Measurements from ENCODE around the gene PLSCR1. TPM values are rescaled to one million over a fixed set of nuclear protein-coding genes. Genes with fewer than 3 reads are reported as not detected.

PLSCR1 gene
- total RNA-seq, 4 donors from 2014 or later, result 23.8 to 34.4 (median 26.4) TPM

GRCh38 chr3:146505516-146505915, 38.9 kb downstream of the PLSCR1 start:
- DNase-seq (ENCODE audit: low spot score in 2 of 2), result no peak
- 87 to 88% methylated on average over 1 of the region's 1 CpG for WGBS, 2 donors
- intact Hi-C loops (cut with DNase I; ENCODE audit: low total_unique reads), result no loop called here
- no peak overlapping the region for H3K4me3 ChIP-seq (ENCODE audit: low read depth, poor library complexity, severe bottlenecking)
- TF ChIP-seq CTCF (IDR thresholded peaks at IDR 0.05) (no peak), POLR2A (IDR thresholded peaks at IDR 0.05) (no peak)

- no peak overlapping the region for H3K4me3 ChIP-seq (ENCODE audit: low read depth, poor library complexity, severe bottlenecking)
- WGBS, 2 donors, result 68 to 71% methylated on average over 3 of the region's 3 CpGs
- intact Hi-C loops (cut with DNase I; ENCODE audit: low total_unique reads), result no loop called here
- no peak for DNase-seq (ENCODE audit: low spot score in 2 of 2)
- TF ChIP-seq POLR2A (IDR thresholded peaks at IDR 0.05) (no peak), CTCF (IDR thresholded peaks at IDR 0.05) (no peak)
Measured at GRCh38 chr3:146504498-146505197, 39.8 kb downstream of the PLSCR1 start.

DNA sequence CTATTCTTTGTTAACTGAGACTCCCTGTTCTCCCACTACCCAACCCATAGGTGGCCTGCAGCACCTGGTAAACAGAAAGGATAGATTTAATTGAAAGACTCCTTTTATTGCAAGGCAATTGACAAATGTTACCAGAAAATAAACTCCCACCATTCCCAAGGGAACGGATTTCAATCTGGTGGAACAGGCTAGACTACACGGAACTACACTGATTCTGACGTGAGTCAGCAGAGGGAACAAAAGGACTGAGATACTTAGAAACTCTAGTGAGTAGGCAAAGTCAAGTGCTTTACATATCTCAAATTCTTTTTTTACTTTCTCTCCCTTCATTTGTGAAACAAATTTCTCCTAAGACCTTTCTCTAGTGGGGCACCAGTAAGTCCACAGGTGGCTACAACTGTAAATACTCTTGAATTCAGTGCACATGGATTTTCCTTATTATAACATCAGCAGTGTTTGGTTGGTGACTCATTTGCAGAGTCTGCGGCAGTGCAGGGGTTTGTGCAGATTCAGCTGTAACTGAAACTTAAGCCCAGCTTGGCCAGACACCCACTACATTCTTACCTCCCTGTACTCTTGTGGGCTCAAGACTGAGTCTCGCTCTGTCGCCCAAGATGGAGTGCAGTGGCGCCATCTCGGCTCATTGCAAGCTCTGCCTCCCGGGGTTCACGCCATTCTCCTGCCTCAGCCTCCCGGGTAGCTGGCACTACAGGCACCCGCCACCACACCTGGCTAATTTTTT, 40.8 kb downstream of the PLSCR1 start:
- no peak for TF ChIP-seq CTCF (IDR thresholded peaks at IDR 0.05)
- no peak for TF ChIP-seq POLR2A (IDR thresholded peaks at IDR 0.05)
- intact Hi-C loops (cut with DNase I; ENCODE audit: low total_unique reads), result no loop called here
- WGBS, 2 donors, result 76 to 81% methylated on average over 12 of the region's 12 CpGs
- DNase-seq (ENCODE audit: low spot score in 2 of 2), result no peak
- no peak overlapping the region for H3K4me3 ChIP-seq (ENCODE audit: low read depth, poor library complexity, severe bottlenecking)

- WGBS, 2 donors, result 86 to 88% methylated on average over 1 of the region's 1 CpG
- intact Hi-C loops (cut with DNase I; ENCODE audit: low total_unique reads), result no loop called here
- no peak overlapping the region for H3K4me3 ChIP-seq (ENCODE audit: low read depth, poor library complexity, severe bottlenecking)
- DNase-seq (ENCODE audit: low spot score in 2 of 2), result no peak
- TF ChIP-seq CTCF (IDR thresholded peaks at IDR 0.05) (no peak), POLR2A (IDR thresholded peaks at IDR 0.05) (no peak)
Measured at GRCh38 chr3:146502887-146503460, 41.4 kb downstream of the PLSCR1 start.

- H3K4me3 ChIP-seq (ENCODE audit: low read depth, poor library complexity, severe bottlenecking), result no peak overlapping the region
- no peak for TF ChIP-seq CTCF (IDR thresholded peaks at IDR 0.05)
- no peak for TF ChIP-seq POLR2A (IDR thresholded peaks at IDR 0.05)
- intact Hi-C loops (cut with DNase I; ENCODE audit: low total_unique reads), result no loop called here
- DNase-seq (ENCODE audit: low spot score in 2 of 2), result no peak
Measured at GRCh38 chr3:146501752-146502151, 42.7 kb downstream of the PLSCR1 start.
